NCI-H1092 treated with DMSO at 0.1 percent for 48 hours (cell line): ENCODE data around the gene SLC25A13.
"Not testable (repeated sequence)": the region's sequence is repeated elsewhere in the genome, so short reads cannot be mapped to it uniquely, and the experiment has no call there.

Source experiments
- DNase-seq: peaks from one replicate; lab custom pipeline; 2025; lab: John Stamatoyannopoulos, UW

The SLC25A13 gene

GRCh38 chr7:96154506-96154905 is 167.4 kb downstream of the SLC25A13 start:
- DNase-seq, result not testable (repeated sequence)

- DNase-seq, result no peak
Observed at GRCh38 chr7:96152706-96153105, 169.2 kb downstream of the SLC25A13 start.

GRCh38 chr7:96151889-96152288 is 170.0 kb downstream of the SLC25A13 start:
- DNase-seq, result no peak

- no peak for DNase-seq
Observed at GRCh38 chr7:96144260-96144526, 177.7 kb downstream of the SLC25A13 start.

GRCh38 chr7:96143495-96144259 is 178.2 kb downstream of the SLC25A13 start:
- DNase-seq, result no peak

GRCh38 chr7:96136600-96137239 is 185.2 kb downstream of the SLC25A13 start:
- no peak for DNase-seq

- no peak for DNase-seq
Observed at GRCh38 chr7:96135241-96135640, 186.7 kb downstream of the SLC25A13 start.

- peak; percentile 18 for DNase-seq
Observed at GRCh38 chr7:96131525-96131924, 190.4 kb downstream of the SLC25A13 start.

GRCh38 chr7:96127746-96128145 is 194.2 kb downstream of the SLC25A13 start:
- no peak for DNase-seq

- no peak for DNase-seq
Observed at GRCh38 chr7:96126382-96126781, 195.5 kb downstream of the SLC25A13 start.

- DNase-seq, result no peak
Observed at GRCh38 chr7:96122746-96123145, 199.2 kb downstream of the SLC25A13 start.

- DNase-seq, result no peak
Observed at GRCh38 chr7:96121752-96122151, 200.1 kb downstream of the SLC25A13 start.

- DNase-seq, result no peak
Observed at GRCh38 chr7:96120445-96121225, 201.3 kb downstream of the SLC25A13 start.

GRCh38 chr7:96118449-96119001 is 203.4 kb downstream of the SLC25A13 start:
- DNase-seq, result no peak

GRCh38 chr7:96116173-96116572 is 205.7 kb downstream of the SLC25A13 start:
- no peak for DNase-seq

GRCh38 chr7:96114190-96114589 is 207.7 kb downstream of the SLC25A13 start:
- DNase-seq, result no peak

- no peak for DNase-seq
Observed at GRCh38 chr7:96111405-96111804, 210.5 kb downstream of the SLC25A13 start.

- DNase-seq, result no peak
Observed at GRCh38 chr7:96104984-96105383, 216.9 kb downstream of the SLC25A13 start.

- no peak for DNase-seq
Observed at GRCh38 chr7:96102096-96102811, 219.6 kb downstream of the SLC25A13 start.

- no peak for DNase-seq
Observed at GRCh38 chr7:96100737-96101136, 221.2 kb downstream of the SLC25A13 start.

GRCh38 chr7:96097835-96098234 is 224.1 kb downstream of the SLC25A13 start:
- no peak for DNase-seq

GRCh38 chr7:96093435-96093834 is 228.5 kb downstream of the SLC25A13 start:
- DNase-seq, result no peak
